Choroid plexus epithelial cell (primary cell): ENCODE data around the gene AUTS2.

Experiments used
- DNase-seq: peaks from one replicate; pipeline ENCODE4 v3.0.0-alpha.2; 2010; ENCODE audit warnings: low read depth
- H3K4me3 ChIP-seq: 2 replicates; pipeline ENCODE4 v1.5.1; 2011; ENCODE audit warnings: low read depth, mild to moderate bottlenecking, control low read depth, low read length, moderate library complexity
- TF ChIP-seq, protein P1 (sequence below): conservative IDR thresholded peaks from 2 replicates; pipeline ENCODE4 v1.5.1; 2011; ENCODE audit warnings: low read depth, mild to moderate bottlenecking, control low read depth, inconsistent platforms, low read length, moderate library complexity

Gene AUTS2

GRCh38 chr7:69814421-69814962 lies 216.2 kb downstream of the AUTS2 start:
- TF ChIP-seq, protein P1, sequence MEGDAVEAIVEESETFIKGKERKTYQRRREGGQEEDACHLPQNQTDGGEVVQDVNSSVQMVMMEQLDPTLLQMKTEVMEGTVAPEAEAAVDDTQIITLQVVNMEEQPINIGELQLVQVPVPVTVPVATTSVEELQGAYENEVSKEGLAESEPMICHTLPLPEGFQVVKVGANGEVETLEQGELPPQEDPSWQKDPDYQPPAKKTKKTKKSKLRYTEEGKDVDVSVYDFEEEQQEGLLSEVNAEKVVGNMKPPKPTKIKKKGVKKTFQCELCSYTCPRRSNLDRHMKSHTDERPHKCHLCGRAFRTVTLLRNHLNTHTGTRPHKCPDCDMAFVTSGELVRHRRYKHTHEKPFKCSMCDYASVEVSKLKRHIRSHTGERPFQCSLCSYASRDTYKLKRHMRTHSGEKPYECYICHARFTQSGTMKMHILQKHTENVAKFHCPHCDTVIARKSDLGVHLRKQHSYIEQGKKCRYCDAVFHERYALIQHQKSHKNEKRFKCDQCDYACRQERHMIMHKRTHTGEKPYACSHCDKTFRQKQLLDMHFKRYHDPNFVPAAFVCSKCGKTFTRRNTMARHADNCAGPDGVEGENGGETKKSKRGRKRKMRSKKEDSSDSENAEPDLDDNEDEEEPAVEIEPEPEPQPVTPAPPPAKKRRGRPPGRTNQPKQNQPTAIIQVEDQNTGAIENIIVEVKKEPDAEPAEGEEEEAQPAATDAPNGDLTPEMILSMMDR, result no peak
- H3K4me3 ChIP-seq, result no peak overlapping the region
- no peak for DNase-seq

- TF ChIP-seq, protein P1, result no peak
Observed at GRCh38 chr7:69816501-69816900, 218.2 kb downstream of the AUTS2 start.

GRCh38 chr7:69817121-69817520 lies 218.8 kb downstream of the AUTS2 start:
- peak; percentile 62 for DNase-seq
- H3K4me3 ChIP-seq, result no peak overlapping the region
- TF ChIP-seq, protein P1, result no peak

More at GRCh38 chr7:69816501-69816900, 218.2 kb downstream of the AUTS2 start:
- H3K4me3 ChIP-seq, result no peak overlapping the region
- DNase-seq, result no peak

DNA sequence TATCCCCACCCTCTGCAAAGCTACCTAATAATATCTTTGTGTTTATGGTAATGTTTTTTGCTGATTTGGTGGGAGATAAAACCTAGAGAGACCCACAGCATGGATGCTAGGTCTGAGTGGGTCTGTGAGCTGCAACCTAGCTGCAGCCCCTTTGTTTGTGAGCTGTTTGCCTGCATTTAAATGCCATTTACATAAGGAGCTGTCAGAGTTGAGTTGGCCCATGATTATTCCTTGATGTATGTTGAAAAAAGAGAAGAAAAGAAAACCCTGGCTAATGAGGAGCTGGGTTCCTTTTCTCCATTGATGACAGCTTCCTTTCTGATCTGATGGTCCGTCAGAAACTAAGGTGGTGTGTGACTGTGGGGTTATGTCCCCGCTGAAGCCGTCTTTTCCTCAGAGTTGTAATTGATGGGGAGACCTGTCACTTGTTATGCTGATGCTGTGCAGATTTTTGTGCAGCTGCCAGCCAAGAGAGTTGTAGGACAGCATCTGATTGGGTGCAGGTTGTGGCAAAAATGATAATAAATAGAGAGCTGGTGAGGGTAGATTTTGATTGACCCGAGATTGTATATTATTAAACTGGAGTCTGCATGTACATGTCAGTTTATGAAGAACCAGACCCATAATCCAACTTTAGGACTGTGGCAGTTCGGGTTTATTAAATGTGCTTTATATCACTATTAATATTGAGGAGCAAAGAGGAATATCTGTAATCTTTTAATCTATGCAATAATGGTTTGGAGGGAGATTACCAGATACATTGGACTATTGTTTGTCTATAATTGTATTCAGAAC lies 219.8 kb downstream of the AUTS2 start:
- TF ChIP-seq, protein P1, result no peak
- no peak overlapping the region for H3K4me3 ChIP-seq
- no peak for DNase-seq

GRCh38 chr7:69818636-69819332 lies 220.5 kb downstream of the AUTS2 start:
- TF ChIP-seq, protein P1, result no peak
- H3K4me3 ChIP-seq, result no peak overlapping the region
- DNase-seq, result no peak

DNA sequence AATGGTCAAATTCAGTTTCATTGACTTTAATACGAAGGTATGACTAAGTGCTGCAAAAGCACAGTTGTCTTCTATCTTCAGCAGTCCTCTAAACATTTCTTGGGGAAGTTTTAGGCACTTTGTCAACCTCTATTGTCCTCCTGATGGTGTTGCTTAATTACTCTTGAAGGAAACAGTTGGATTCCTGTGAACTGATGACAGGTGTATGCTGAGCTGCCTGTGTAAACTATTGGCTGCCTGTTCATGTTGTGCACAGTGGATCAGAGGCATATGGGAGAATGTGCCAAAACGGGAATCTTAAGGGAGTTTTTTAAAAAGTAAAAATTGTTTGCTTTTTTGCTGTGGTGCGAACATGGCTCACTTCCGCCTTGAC lies 221.0 kb downstream of the AUTS2 start:
- TF ChIP-seq, protein P1, result no peak
- no peak overlapping the region for H3K4me3 ChIP-seq
- no peak for DNase-seq
